Neutrophil (primary cell): ENCODE measurements around the gene C6orf89.

Source experiments
- H3K27ac ChIP-seq: fragments of 200-600 bp; sonication (generic); 2 replicates; pipeline ENCODE4 v1.5.1; 2016; ENCODE audit warnings: mild to moderate bottlenecking, moderate library complexity
- H3K27me3 ChIP-seq: fragments of 200-600 bp; sonication (generic); 2 replicates; pipeline ENCODE4 v1.6.0; 2016; ENCODE audit warnings: mild to moderate bottlenecking
- H3K36me3 ChIP-seq: fragments of 200-600 bp; sonication (generic); 2 replicates; pipeline ENCODE4 v1.5.1; 2017
- H3K4me1 ChIP-seq, 2 experiments: fragments of 200-600 bp in 1 of 2; sonication (generic) in 1 of 2; 1 replicate in 1 of 2; 2 replicates in 1 of 2; pipeline versions ENCODE4 v1.5.1 to v1.6.1; 2013 to 2016; ENCODE audit warnings: low read depth in 1 of 2, low read length in 1 of 2, mild to moderate bottlenecking in 1 of 2, moderate library complexity in 1 of 2; ENCODE audit not compliant: control insufficient read depth in 1 of 2, insufficient read depth in 1 of 2
- H3K4me3 ChIP-seq, 2 experiments: fragments of 200-600 bp in 1 of 2; sonication (generic) in 1 of 2; 1 replicate in 1 of 2; 2 replicates in 1 of 2; pipeline ENCODE4 v1.5.1; 2013 to 2016; ENCODE audit warnings: low read depth in 1 of 2, low read length in 1 of 2, mild to moderate bottlenecking in 1 of 2, moderate library complexity in 1 of 2
- H3K9me3 ChIP-seq: fragments of 200-600 bp; sonication (generic); 2 replicates; pipeline ENCODE4 v1.5.1; 2016
- TF ChIP-seq, protein P1 (sequence below): fragments of 200-600 bp; sonication (generic); IDR thresholded peaks from 2 replicates; pipeline ENCODE4 v1.5.1; 2016; ENCODE audit warnings: antibody characterized with exemption

Gene C6orf89

DNA sequence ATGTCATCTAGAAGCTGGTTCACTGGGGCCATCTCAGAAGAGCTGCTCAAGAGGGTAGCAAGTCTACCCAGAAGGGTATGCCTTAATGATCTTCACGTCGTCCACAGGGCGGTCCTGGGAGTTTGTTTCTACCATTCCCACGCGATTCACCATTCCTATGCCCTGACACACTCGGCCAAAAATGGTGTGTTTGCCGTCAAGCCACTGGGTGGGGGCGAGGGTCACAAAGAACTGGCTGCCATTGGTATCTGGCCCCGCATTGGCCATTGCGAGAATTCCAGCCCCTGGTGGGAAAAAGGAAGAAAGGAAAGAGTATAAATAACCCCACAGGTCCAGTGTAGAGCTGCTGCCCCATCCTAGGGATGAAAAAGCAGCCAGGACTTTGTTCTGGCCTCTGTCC is 30.0 kb upstream of the C6orf89 start:
- peaks cover 5% of the 10 kb centered on the region for H3K36me3 ChIP-seq
- peaks cover 41 to 47% of the 10 kb centered on the region in 2 experiments for H3K4me1 ChIP-seq
- TF ChIP-seq, protein P1, sequence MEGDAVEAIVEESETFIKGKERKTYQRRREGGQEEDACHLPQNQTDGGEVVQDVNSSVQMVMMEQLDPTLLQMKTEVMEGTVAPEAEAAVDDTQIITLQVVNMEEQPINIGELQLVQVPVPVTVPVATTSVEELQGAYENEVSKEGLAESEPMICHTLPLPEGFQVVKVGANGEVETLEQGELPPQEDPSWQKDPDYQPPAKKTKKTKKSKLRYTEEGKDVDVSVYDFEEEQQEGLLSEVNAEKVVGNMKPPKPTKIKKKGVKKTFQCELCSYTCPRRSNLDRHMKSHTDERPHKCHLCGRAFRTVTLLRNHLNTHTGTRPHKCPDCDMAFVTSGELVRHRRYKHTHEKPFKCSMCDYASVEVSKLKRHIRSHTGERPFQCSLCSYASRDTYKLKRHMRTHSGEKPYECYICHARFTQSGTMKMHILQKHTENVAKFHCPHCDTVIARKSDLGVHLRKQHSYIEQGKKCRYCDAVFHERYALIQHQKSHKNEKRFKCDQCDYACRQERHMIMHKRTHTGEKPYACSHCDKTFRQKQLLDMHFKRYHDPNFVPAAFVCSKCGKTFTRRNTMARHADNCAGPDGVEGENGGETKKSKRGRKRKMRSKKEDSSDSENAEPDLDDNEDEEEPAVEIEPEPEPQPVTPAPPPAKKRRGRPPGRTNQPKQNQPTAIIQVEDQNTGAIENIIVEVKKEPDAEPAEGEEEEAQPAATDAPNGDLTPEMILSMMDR: no peak
- H3K9me3 ChIP-seq: no peaks in the 10 kb centered on the region
- H3K27me3 ChIP-seq: no peaks in the 10 kb centered on the region
- H3K4me3 ChIP-seq: no peak overlapping the region
- no peak overlapping the region for H3K27ac ChIP-seq

- no peak overlapping the region for H3K4me3 ChIP-seq
- H3K4me1 ChIP-seq: peaks cover 35 to 42% of the 10 kb centered on the region in 2 experiments
- H3K36me3 ChIP-seq: peaks cover 5% of the 10 kb centered on the region
- H3K27me3 ChIP-seq: no peaks in the 10 kb centered on the region
- no peak overlapping the region for H3K27ac ChIP-seq
- H3K9me3 ChIP-seq: no peaks in the 10 kb centered on the region
- TF ChIP-seq, protein P1: no peak
Measured at GRCh38 chr6:36856277-36856676, 29.5 kb upstream of the C6orf89 start.

DNA sequence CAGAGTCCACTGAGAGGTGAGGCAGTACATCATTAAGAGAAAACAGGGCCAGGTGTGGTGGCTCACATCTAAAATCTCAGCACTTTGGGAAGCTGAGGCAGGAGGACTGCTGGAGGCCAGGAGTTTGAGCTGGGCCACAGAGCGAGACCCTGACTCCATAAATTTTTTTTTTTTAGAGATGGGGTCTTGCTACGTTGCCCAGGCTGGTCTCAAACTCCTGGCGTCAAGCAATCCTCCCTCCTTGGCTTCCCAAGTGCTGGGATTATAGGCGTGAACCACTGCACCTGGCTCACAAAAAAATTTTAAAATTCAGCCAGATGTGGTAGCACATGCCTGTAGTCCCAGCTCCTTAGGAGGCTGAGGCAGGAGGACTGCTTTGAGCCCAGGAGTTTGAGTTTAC is 28.4 kb upstream of the C6orf89 start:
- TF ChIP-seq, protein P1: no peak
- Histone ChIP-seq H3K27me3 (no peaks in the 10 kb centered on the region), H3K36me3 (peaks cover 8% of the 10 kb centered on the region), H3K4me1 (peaks cover 25 to 31% of the 10 kb centered on the region in 2 experiments), H3K9me3 (no peaks in the 10 kb centered on the region), H3K27ac (no peak overlapping the region), H3K4me3 (no peak overlapping the region)

DNA sequence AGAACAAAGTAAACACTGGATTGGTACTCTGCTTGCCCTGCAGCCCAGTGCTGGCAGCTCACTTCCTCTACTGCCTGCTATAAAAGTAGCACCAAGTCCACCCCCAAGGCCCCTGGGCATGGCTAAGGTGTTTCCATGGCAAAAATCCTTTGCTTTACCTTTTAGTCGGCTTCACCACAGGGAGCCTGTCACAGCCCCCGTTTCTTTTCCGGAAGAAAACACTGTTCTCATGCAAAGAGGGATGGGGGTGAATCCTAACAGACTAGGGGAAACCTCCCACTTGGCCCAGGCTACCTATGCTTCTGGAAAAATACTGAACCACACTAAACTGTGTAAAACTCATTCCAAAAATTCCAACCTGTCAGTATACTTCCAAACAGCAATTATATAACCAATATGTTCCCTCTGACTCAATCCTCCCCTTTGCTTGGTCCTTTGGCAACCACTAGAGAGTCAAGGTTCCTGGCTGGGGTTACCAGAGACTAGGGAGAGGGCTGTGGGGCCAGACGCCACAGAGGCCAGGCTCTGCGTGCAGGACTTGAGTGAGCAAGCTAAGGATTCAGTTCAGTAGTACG is 27.3 kb upstream of the C6orf89 start:
- no peak overlapping the region for H3K4me3 ChIP-seq
- H3K4me1 ChIP-seq: peaks cover 13 to 19% of the 10 kb centered on the region in 2 experiments
- no peak overlapping the region for H3K27ac ChIP-seq
- H3K9me3 ChIP-seq: no peaks in the 10 kb centered on the region
- no peaks in the 10 kb centered on the region for H3K27me3 ChIP-seq
- H3K36me3 ChIP-seq: peaks cover 16% of the 10 kb centered on the region
- TF ChIP-seq, protein P1: no peak

DNA sequence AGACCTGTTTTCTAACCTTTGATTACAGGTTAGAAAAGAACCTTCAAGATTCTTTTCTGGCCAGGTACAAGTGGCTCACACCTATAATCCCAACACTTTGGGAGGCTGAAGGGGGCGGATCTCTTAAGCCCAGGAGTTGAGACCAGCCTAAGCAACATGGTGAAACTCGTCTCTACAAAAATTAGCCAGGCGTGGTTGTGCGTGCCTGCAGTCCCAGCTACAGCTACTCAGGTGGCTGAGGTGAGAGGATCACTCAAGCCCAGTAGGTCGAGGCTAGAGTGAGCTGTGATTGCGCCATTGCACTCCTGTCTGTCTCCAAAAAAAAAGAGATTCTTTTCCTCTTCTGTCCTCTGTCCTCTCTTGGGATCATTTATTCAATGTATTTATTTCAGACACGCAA is 25.6 kb upstream of the C6orf89 start:
- no peak overlapping the region for H3K4me3 ChIP-seq
- H3K4me1 ChIP-seq: peaks cover 0 to 3% of the 10 kb centered on the region in 2 experiments
- no peaks in the 10 kb centered on the region for H3K27me3 ChIP-seq
- H3K36me3 ChIP-seq: peaks cover 16% of the 10 kb centered on the region
- TF ChIP-seq, protein P1: no peak
- no peak overlapping the region for H3K27ac ChIP-seq
- H3K9me3 ChIP-seq: no peaks in the 10 kb centered on the region
